ENCODE results near the gene SMOC1. TPM values are rescaled to one million over a fixed set of nuclear protein-coding genes. Genes with fewer than 3 reads are reported as not detected.

The SMOC1 gene
- total RNA-seq, 3 donors from 2014 or later, result 2.9 to 32.6 (median 5.7) TPM

- no peaks in the 10 kb centered on the region for H3K27me3 ChIP-seq
- no peak overlapping the region for H3K4me3 ChIP-seq
- TF ChIP-seq CTCF (IDR thresholded peaks at IDR 0.05) (no peak), POLR2AphosphoS5 (IDR thresholded peaks at IDR 0.05) (no peak), POLR2A (IDR thresholded peaks at IDR 0.05) (no peak)
- no peak for DNase-seq (ENCODE audit: low spot score in 2 of 2)
- intact Hi-C loops (cut with DNase I; ENCODE audit: low total_unique reads), result no loop called here
- no peak overlapping the region for H3K27ac ChIP-seq
- no peaks in the 10 kb centered on the region for H3K36me3 ChIP-seq
- no peaks in the 10 kb centered on the region for H3K9me3 ChIP-seq
- H3K4me1 ChIP-seq, result no peaks in the 10 kb centered on the region
These were observed 78.8 kb downstream of the SMOC1 start for GRCh38 chr14:69957986-69958385.

GRCh38 chr14:69959136-69959535 lies 79.9 kb downstream of the SMOC1 start:
- no peaks in the 10 kb centered on the region for H3K4me1 ChIP-seq
- H3K9me3 ChIP-seq, result no peaks in the 10 kb centered on the region
- intact Hi-C loops (cut with DNase I; ENCODE audit: low total_unique reads), result no loop called here
- no peak for DNase-seq (ENCODE audit: low spot score in 2 of 2)
- H3K4me3 ChIP-seq, result no peak overlapping the region
- no peak overlapping the region for H3K27ac ChIP-seq
- TF ChIP-seq CTCF (IDR thresholded peaks at IDR 0.05), result no peak
- H3K36me3 ChIP-seq, result no peaks in the 10 kb centered on the region
- no peaks in the 10 kb centered on the region for H3K27me3 ChIP-seq

DNA sequence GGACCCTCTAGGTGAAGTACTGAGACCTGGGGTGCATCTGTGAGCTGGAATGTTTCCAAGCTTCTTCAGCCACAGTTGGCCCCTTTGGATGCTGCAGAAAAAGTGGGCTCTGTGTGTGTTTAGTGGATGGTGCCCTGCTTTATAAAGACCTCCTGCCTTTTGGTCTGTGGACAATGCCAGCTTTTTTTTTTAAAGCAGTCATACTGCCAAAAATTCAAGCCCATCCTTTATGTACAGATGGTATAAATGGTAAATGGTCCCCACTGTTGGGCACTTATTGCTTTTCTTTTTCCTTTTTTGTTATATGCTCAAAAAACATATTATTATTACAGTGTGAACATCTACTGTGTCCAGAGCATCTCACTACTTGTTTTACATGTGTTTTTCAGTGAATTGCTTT lies 81.1 kb downstream of the SMOC1 start:
- intact Hi-C loops (cut with DNase I; ENCODE audit: low total_unique reads), result no loop called here
- TF ChIP-seq CTCF (IDR thresholded peaks at IDR 0.05) (no peak), POLR2AphosphoS5 (IDR thresholded peaks at IDR 0.05) (no peak), POLR2A (IDR thresholded peaks at IDR 0.05) (no peak)
- no peaks in the 10 kb centered on the region for H3K4me1 ChIP-seq
- H3K9me3 ChIP-seq, result no peaks in the 10 kb centered on the region
- H3K27me3 ChIP-seq, result no peaks in the 10 kb centered on the region
- no peak overlapping the region for H3K4me3 ChIP-seq
- no peak for DNase-seq (ENCODE audit: low spot score in 2 of 2)
- no peaks in the 10 kb centered on the region for H3K36me3 ChIP-seq
- no peak overlapping the region for H3K27ac ChIP-seq

DNA sequence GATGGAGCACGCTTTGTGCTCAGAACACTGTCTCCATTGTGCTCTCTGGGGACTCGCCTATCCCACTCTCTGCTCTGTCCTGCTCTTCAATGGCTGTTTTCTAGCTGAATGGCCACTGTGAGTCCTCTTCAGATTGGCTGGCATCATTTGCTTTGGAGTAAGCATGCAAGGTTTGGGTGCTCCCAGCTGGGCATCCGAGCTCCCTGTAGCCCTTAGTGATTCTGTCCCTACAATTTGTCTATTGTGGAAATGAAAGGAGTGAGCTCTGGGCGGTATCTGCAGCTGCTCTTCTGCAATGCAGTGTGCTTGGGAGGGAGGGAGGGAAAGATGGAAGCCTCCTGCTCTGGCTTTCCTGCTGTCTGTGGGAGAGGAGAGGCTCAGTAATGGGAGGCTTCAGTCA lies 84.8 kb downstream of the SMOC1 start:
- DNase-seq (ENCODE audit: low spot score in 2 of 2), result no peak
- intact Hi-C loops (cut with DNase I; ENCODE audit: low total_unique reads), result no loop called here
- TF ChIP-seq POLR2A (IDR thresholded peaks at IDR 0.05), result no peak
- TF ChIP-seq CTCF (IDR thresholded peaks at IDR 0.05), result no peak
- TF ChIP-seq POLR2AphosphoS5 (IDR thresholded peaks at IDR 0.05), result no peak
- Histone ChIP-seq H3K9me3 (no peaks in the 10 kb centered on the region), H3K4me1 (no peaks in the 10 kb centered on the region), H3K4me3 (no peak overlapping the region), H3K27ac (no peak overlapping the region), H3K27me3 (no peaks in the 10 kb centered on the region), H3K36me3 (no peaks in the 10 kb centered on the region)

- intact Hi-C loops (cut with DNase I; ENCODE audit: low total_unique reads), result no loop called here
- no peak for DNase-seq (ENCODE audit: low spot score in 2 of 2)
These were observed 85.6 kb downstream of the SMOC1 start for GRCh38 chr14:69964841-69965240.

More at GRCh38 chr14:69964841-69965240, 85.6 kb downstream of the SMOC1 start:
- Histone ChIP-seq H3K27ac (no peak overlapping the region), H3K9me3 (no peaks in the 10 kb centered on the region), H3K4me3 (no peak overlapping the region), H3K27me3 (no peaks in the 10 kb centered on the region), H3K4me1 (no peaks in the 10 kb centered on the region), H3K36me3 (no peaks in the 10 kb centered on the region)
- TF ChIP-seq POLR2AphosphoS5 (IDR thresholded peaks at IDR 0.05), result no peak
- TF ChIP-seq CTCF (IDR thresholded peaks at IDR 0.05), result no peak
- no peak for TF ChIP-seq POLR2A (IDR thresholded peaks at IDR 0.05)
